MCF 10A (cell line): ENCODE measurements around the gene COQ10B. TPM values are rescaled to one million over a fixed set of nuclear protein-coding genes. Genes with fewer than 3 reads are reported as not detected.

Source experiments
- BruUV-seq: library from RNA; stranded (reverse); fragments of 400-500 nt; replicated peaks from 2 replicates; lab custom pipeline; 2021; lab: Mats Ljungman, UMichigan
- CTCF ChIA-PET: fragments of 300-600 bp; sonication (Branson Sonifier 250); formaldehyde crosslinking; extraction: SDS; loops from one replicate; lab custom pipeline; 2021; ENCODE audit warnings: antibody characterized with exemption, inconsistent platforms; lab: Yijun Ruan, JAX
- POLR2A ChIA-PET: fragments of 300-600, 350-650 bp; sonication (Branson Sonifier 250); formaldehyde crosslinking; extraction: SDS; loops from one replicate; lab custom pipeline; 2020; ENCODE audit warnings: antibody characterized with exemption, inconsistent platforms; lab: Yijun Ruan, JAX
- DNase-seq: peaks from one replicate; pipeline ENCODE4 v3.0.0-alpha.2; 2018; ENCODE audit not compliant: unreplicated experiment
- H3K27ac Mint-ChIP-seq: one replicate; pipeline ENCODE4 v1.8.0; 2022; ENCODE audit warnings: mild to moderate bottlenecking, low read depth, mixed read lengths; ENCODE audit not compliant: unreplicated experiment
- H3K27me3 Mint-ChIP-seq: one replicate; pipeline ENCODE4 v1.8.0; 2022; ENCODE audit warnings: mixed read lengths; ENCODE audit not compliant: insufficient read depth, unreplicated experiment
- H3K36me3 Mint-ChIP-seq: one replicate; pipeline ENCODE4 v1.8.0; 2022; ENCODE audit warnings: mild to moderate bottlenecking, moderate library complexity, mixed read lengths; ENCODE audit not compliant: insufficient read depth, unreplicated experiment
- H3K4me1 Mint-ChIP-seq: one replicate; pipeline ENCODE4 v1.8.0; 2022; ENCODE audit warnings: mixed read lengths; ENCODE audit not compliant: insufficient read depth, unreplicated experiment
- H3K4me3 Mint-ChIP-seq: one replicate; pipeline ENCODE4 v1.8.0; 2022; ENCODE audit warnings: mild to moderate bottlenecking, moderate library complexity, mixed read lengths; ENCODE audit not compliant: unreplicated experiment
- H3K9me3 Mint-ChIP-seq: one replicate; pipeline ENCODE4 v1.8.0; 2022; ENCODE audit warnings: mixed read lengths; ENCODE audit not compliant: unreplicated experiment
- intact Hi-C: fragments of 100-400 bp; cut with micrococcal nuclease; formaldehyde crosslinking; loops from 2 replicates; pipeline ENCODE4 v1.14.1; 2022
- total RNA-seq: library from RNA; stranded (reverse); gene quantifications from 2 replicates; pipeline ENCODE4 v1.2.3, GENCODE V29; 2022
- TF ChIP-seq, protein P1 (sequence below): fragments of 200-600 bp; IDR thresholded peaks from one replicate; pipeline ENCODE4 v1.8.0; 2022; ENCODE audit warnings: antibody characterized with exemption, mild to moderate bottlenecking; ENCODE audit not compliant: unreplicated experiment

The COQ10B gene
- total RNA-seq, 1 experiment from 2014 or later: 21.3 TPM

DNA sequence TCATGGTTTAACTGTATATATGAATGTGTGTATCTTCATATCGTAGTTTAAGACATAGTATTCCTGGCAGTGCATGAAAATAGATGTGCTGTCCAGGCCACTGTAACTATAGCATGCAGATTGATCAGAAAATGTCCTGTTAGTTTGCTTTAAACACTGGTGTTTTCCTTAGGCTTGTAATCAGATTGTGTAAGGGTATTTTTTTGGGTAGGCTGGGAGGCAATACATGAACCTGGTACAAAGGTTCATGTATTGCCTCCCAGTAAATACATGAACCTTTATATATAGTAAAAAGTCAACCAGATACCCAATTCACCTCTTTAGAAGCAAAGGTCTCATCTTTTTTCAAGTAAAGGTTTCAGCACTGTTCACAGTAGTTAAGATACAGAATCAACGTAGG is 1.6 kb downstream of the COQ10B start:
- no peak for DNase-seq
- Mint-ChIP-seq H3K4me1 (peaks cover 19% of the 10 kb centered on the region), H3K9me3 (no peaks in the 10 kb centered on the region), H3K27ac (peak overlapping the region; percentile 100), H3K27me3 (no peaks in the 10 kb centered on the region), H3K36me3 (peaks cover 20% of the 10 kb centered on the region), H3K4me3 (peak overlapping the region; percentile 99)
- no TSS peak for BruUV-seq
- intact Hi-C loops: loop anchor here (5.0 kb wide), 2 partner anchors 42 to 252 kb away; partner anchors contain the start of genes HSPD1 and MARS2
- ChIA-PET POLR2A (interaction anchor here (1.5 to 12.1 kb wide), 4 partner anchors 11 to 61 kb away, joined by 5 to 257 read pairs (median 72); partner anchors contain the start of genes HSPD1, HSPE1, MOB4 and SF3B1), CTCF (interaction anchor here (0.6 kb wide), 2 partner anchors 96 to 250 kb away, joined by 3 to 4 read pairs; no protein-coding TSS in a partner anchor)
- TF ChIP-seq, protein P1, sequence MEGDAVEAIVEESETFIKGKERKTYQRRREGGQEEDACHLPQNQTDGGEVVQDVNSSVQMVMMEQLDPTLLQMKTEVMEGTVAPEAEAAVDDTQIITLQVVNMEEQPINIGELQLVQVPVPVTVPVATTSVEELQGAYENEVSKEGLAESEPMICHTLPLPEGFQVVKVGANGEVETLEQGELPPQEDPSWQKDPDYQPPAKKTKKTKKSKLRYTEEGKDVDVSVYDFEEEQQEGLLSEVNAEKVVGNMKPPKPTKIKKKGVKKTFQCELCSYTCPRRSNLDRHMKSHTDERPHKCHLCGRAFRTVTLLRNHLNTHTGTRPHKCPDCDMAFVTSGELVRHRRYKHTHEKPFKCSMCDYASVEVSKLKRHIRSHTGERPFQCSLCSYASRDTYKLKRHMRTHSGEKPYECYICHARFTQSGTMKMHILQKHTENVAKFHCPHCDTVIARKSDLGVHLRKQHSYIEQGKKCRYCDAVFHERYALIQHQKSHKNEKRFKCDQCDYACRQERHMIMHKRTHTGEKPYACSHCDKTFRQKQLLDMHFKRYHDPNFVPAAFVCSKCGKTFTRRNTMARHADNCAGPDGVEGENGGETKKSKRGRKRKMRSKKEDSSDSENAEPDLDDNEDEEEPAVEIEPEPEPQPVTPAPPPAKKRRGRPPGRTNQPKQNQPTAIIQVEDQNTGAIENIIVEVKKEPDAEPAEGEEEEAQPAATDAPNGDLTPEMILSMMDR: no peak

DNA sequence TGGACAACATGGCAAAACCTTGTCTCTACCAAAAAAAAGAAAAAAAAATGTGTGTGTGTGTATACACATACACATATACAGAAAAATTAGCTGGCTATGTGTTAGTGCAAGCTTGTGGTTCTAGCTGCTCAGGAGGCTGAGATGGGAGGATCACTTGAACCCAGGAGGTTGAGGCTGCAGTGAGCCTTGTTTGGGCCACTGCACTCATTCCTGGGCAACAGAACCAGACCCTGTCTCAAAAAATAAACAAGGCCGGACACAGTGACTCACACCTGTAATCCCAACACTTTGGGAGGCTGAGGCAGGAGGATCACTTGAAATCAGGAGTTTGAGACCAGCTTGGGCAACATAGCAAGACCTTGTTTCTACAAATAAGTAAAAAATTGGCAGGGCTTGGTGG is 2.1 kb downstream of the COQ10B start:
- Mint-ChIP-seq H3K4me1 (peaks cover 19% of the 10 kb centered on the region), H3K9me3 (no peaks in the 10 kb centered on the region), H3K27me3 (no peaks in the 10 kb centered on the region), H3K27ac (no peak overlapping the region), H3K36me3 (peaks cover 25% of the 10 kb centered on the region), H3K4me3 (peak overlapping the region; percentile 99)
- POLR2A ChIA-PET: interaction anchor here (0.6 to 12.1 kb wide), 5 partner anchors 10 to 159 kb away, joined by 3 to 257 read pairs (median 8); partner anchors contain the start of genes HSPD1, HSPE1, MOB4 and SF3B1
- TF ChIP-seq, protein P1: no peak
- CTCF ChIA-PET: interaction anchor here (0.6 to 0.9 kb wide), 4 partner anchors 9 to 250 kb away, joined by 3 to 5 read pairs (median 4); no protein-coding TSS in a partner anchor
- DNase-seq: no peak
- intact Hi-C loops: no loop called here
- no TSS peak for BruUV-seq

DNA sequence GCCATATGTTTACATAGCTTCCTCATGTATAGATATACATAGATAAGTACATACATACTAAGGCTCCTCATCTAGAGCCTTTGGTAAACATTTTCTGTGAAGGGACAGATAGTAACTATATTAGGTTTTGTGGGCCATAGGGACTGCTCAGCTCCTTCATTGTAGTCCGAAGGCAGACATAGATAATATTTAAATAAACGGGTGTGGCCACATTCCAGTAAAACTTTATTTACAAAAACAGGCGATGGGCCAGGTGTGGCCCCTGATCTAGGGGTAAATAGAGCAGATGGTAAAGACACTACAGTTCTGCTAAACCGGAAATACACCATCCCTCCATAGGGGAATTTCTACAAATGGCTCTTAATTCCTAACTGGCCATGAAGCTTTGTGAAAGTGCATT is 7.3 kb downstream of the COQ10B start:
- no TSS peak for BruUV-seq
- Mint-ChIP-seq H3K9me3 (no peaks in the 10 kb centered on the region), H3K4me3 (no peak overlapping the region), H3K27ac (peak overlapping the region; percentile 59), H3K36me3 (peaks cover 62% of the 10 kb centered on the region), H3K27me3 (no peaks in the 10 kb centered on the region), H3K4me1 (peaks cover 18% of the 10 kb centered on the region)
- TF ChIP-seq, protein P1: no peak
- ChIA-PET CTCF (interaction anchor here (0.5 to 0.8 kb wide), 3 partner anchors 21 to 247 kb away, joined by 3 to 4 read pairs (median 3); partner anchors contain the start of gene SF3B1), POLR2A (interaction anchor here (0.6 to 2.9 kb wide), 5 partner anchors 26 to 143 kb away, joined by 3 to 27 read pairs (median 8); partner anchors contain the start of genes HSPD1, HSPE1, MOB4 and SF3B1)
- intact Hi-C loops: no loop called here
- no peak for DNase-seq

DNA sequence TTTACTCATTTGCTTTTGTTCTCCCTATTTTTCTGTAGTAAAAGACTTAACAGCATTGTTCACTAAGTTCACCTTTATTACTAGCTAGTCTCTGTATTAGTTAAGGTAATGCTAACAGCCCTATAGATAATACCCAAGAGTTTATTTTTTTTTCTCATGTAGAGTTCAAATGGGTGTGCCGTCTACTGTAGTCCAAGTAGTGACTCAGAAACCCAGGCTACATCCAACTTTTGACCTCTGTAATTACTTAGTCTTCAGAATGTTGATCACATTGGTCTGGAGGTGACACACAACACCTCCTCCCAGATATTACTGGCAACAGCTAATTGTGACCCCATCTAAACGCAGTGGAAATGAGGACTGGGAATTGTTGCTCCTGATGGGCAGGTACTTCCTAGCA is 7.7 kb downstream of the COQ10B start:
- H3K27me3 Mint-ChIP-seq: no peaks in the 10 kb centered on the region
- H3K36me3 Mint-ChIP-seq: peaks cover 66% of the 10 kb centered on the region
- peak overlapping the region; percentile 59 for H3K27ac Mint-ChIP-seq
- TF ChIP-seq, protein P1: no peak
- ChIA-PET CTCF (interaction anchor here (0.9 kb wide), 1 partner anchor 450 kb away, joined by 5 read pairs; no protein-coding TSS in a partner anchor), POLR2A (interaction anchor here (0.6 to 2.9 kb wide), 6 partner anchors 25 to 142 kb away, joined by 3 to 27 read pairs (median 6); partner anchors contain the start of genes HSPD1, HSPE1, MOB4 and SF3B1)
- intact Hi-C loops: no loop called here
- peak; percentile 39 for DNase-seq
- H3K4me1 Mint-ChIP-seq: peaks cover 18% of the 10 kb centered on the region
- BruUV-seq: no TSS peak
- H3K4me3 Mint-ChIP-seq: no peak overlapping the region
- H3K9me3 Mint-ChIP-seq: no peaks in the 10 kb centered on the region
